HG03175 (cell line): ENCODE data around the gene TRIM62.

Source experiments
- ATAC-seq: cut with Tn5 transposase; IDR thresholded peaks from one replicate; pipeline ENCODE4 v1.9.1; 2021; ENCODE audit warnings: mild to moderate bottlenecking, moderate library complexity; ENCODE audit not compliant: unreplicated experiment

TRIM62 gene

GRCh38 chr1:33162141-33162540 lies 19.7 kb downstream of the TRIM62 start:
- no peak for ATAC-seq

- no peak for ATAC-seq
Observed at GRCh38 chr1:33161061-33161681, 20.7 kb downstream of the TRIM62 start.

- no peak for ATAC-seq
Observed at GRCh38 chr1:33159577-33159976, 22.3 kb downstream of the TRIM62 start.

GRCh38 chr1:33158366-33158765 lies 23.5 kb downstream of the TRIM62 start:
- no peak for ATAC-seq

- no peak for ATAC-seq
Observed at GRCh38 chr1:33157131-33157530, 24.7 kb downstream of the TRIM62 start.

GRCh38 chr1:33155877-33156538 lies 25.8 kb downstream of the TRIM62 start:
- ATAC-seq = no peak

- no peak for ATAC-seq
Observed at GRCh38 chr1:33153650-33154049, 28.2 kb downstream of the TRIM62 start.

GRCh38 chr1:33152685-33153432 lies 29.0 kb downstream of the TRIM62 start:
- ATAC-seq = no peak

GRCh38 chr1:33151116-33151515 lies 30.7 kb downstream of the TRIM62 start:
- ATAC-seq = no peak

GRCh38 chr1:33150522-33150921 lies 31.3 kb downstream of the TRIM62 start:
- ATAC-seq = no peak

GRCh38 chr1:33149453-33150190 lies 32.2 kb downstream of the TRIM62 start:
- no peak for ATAC-seq

- ATAC-seq = no peak
Observed at GRCh38 chr1:33148615-33149014, 33.2 kb downstream of the TRIM62 start.

- ATAC-seq = no peak
Observed at GRCh38 chr1:33147997-33148314, 33.9 kb downstream of the TRIM62 start.

GRCh38 chr1:33147275-33147996 lies 34.4 kb downstream of the TRIM62 start:
- ATAC-seq = no peak

- ATAC-seq = no peak
Observed at GRCh38 chr1:33146003-33146402, 35.8 kb downstream of the TRIM62 start.

GRCh38 chr1:33143698-33144097 lies 38.1 kb downstream of the TRIM62 start:
- no peak for ATAC-seq

GRCh38 chr1:33143176-33143575 lies 38.7 kb downstream of the TRIM62 start:
- no peak for ATAC-seq

- no peak for ATAC-seq
Observed at GRCh38 chr1:33142483-33143064, 39.3 kb downstream of the TRIM62 start.

- no peak for ATAC-seq
Observed at GRCh38 chr1:33141781-33142180, 40.1 kb downstream of the TRIM62 start.

GRCh38 chr1:33141216-33141615 lies 40.6 kb downstream of the TRIM62 start:
- ATAC-seq = no peak
